GM18498 (cell line): ENCODE data around the gene PIGK.

Source experiments
- ATAC-seq: cut with Tn5 transposase; IDR thresholded peaks from one replicate; pipeline ENCODE4 v1.9.1; 2021; ENCODE audit warnings: mild to moderate bottlenecking, moderate library complexity; ENCODE audit not compliant: unreplicated experiment

Gene PIGK

GRCh38 chr1:77044133-77044849, 174.9 kb downstream of the PIGK start:
- ATAC-seq, result no peak

- ATAC-seq, result no peak
Observed at GRCh38 chr1:77040826-77041225, 178.4 kb downstream of the PIGK start.

GRCh38 chr1:77039739-77040138, 179.5 kb downstream of the PIGK start:
- no peak for ATAC-seq

GRCh38 chr1:77039111-77039510, 180.1 kb downstream of the PIGK start:
- no peak for ATAC-seq
